Endothelial cell of umbilical vein (primary cell): ENCODE data around the gene MYH15. TPM values are rescaled to one million over a fixed set of nuclear protein-coding genes. Genes with fewer than 3 reads are reported as not detected.
A peak's percentile ranks its signal among the peaks of the same experiment; 100 is the strongest.

Experiments used
- BruUV-seq: library from RNA; stranded (reverse); fragments of 400-500 nt; replicated peaks from 2 replicates; lab custom pipeline; 2021; lab: Mats Ljungman, UMichigan
- CTCF ChIA-PET: fragments of 300-600, 350-600 bp; sonication (Branson Sonifier 250); formaldehyde crosslinking; loops from one replicate; lab custom pipeline; 2021; ENCODE audit warnings: antibody characterized with exemption, inconsistent platforms; lab: Charles Lee
- POLR2A ChIA-PET: fragments of 300-600, 350-600 bp; sonication (Branson Sonifier 250); formaldehyde crosslinking; loops from one replicate; lab custom pipeline; 2021; ENCODE audit warnings: antibody characterized with exemption, inconsistent platforms; lab: Charles Lee
- DNase-seq: peaks from one replicate; pipeline ENCODE4 v3.0.0-alpha.2; 2011; ENCODE audit warnings: low read depth, low spot score
- FAIRE-seq: peaks from 2 replicates; lab custom pipeline; 2011; peaks lifted over from hg19 to GRCh38; lab: Jason Lieb, UNC
- H2AFZ ChIP-seq: 2 replicates; pipeline ENCODE4 v1.6.0; 2012; ENCODE audit warnings: low read depth, low read length, control low read depth, inconsistent platforms
- H3K27ac ChIP-seq: 2 replicates; pipeline ENCODE4 v1.5.1; 2011; ENCODE audit warnings: low read depth, mild to moderate bottlenecking, control low read depth, low read length, moderate library complexity; ENCODE audit not compliant: insufficient read depth
- H3K27me3 ChIP-seq, 2 experiments: 2 replicates each; pipeline versions ENCODE4 v1.6.0 to v1.6.1; 2011; ENCODE audit warnings: low read length in 2 of 2, mixed read lengths in 1 of 2; ENCODE audit not compliant: control insufficient read depth in 2 of 2, insufficient read depth in 2 of 2
- H3K36me3 ChIP-seq, 2 experiments: 2 replicates in 1 of 2; 3 replicates in 1 of 2; pipeline ENCODE4 v1.5.1; 2011; ENCODE audit warnings: low read length in 2 of 2, mild to moderate bottlenecking in 1 of 2, moderate library complexity in 1 of 2; ENCODE audit not compliant: control insufficient read depth in 2 of 2, insufficient read depth in 2 of 2; ENCODE audit errors: extremely low read depth in 1 of 2
- H3K4me1 ChIP-seq: 3 replicates; pipeline ENCODE4 v1.5.1; 2011; ENCODE audit warnings: mild to moderate bottlenecking, low read length; ENCODE audit not compliant: control insufficient read depth, insufficient read depth; ENCODE audit errors: extremely low read depth
- H3K4me2 ChIP-seq: 2 replicates; pipeline ENCODE4 v1.6.1; 2011; ENCODE audit warnings: low read length, control low read depth, mixed read lengths; ENCODE audit not compliant: insufficient read depth
- H3K4me3 ChIP-seq, 3 experiments: fragments of 200-600 bp in 1 of 3; sonication (generic), shearing (Covaris generic) in 1 of 3; replicated peaks in 1 of 3; 2 replicates each; pipeline ENCODE4 v1.5.1; 2011 to 2016; ENCODE audit warnings: control low read depth in 3 of 3, low read length in 3 of 3, mild to moderate bottlenecking in 2 of 3, inconsistent platforms in 1 of 3, low read depth in 1 of 3, moderate library complexity in 1 of 3; ENCODE audit not compliant: insufficient read depth in 1 of 3
- H3K79me2 ChIP-seq: 2 replicates; pipeline ENCODE4 v1.6.0; 2012; ENCODE audit warnings: low read length, inconsistent platforms; ENCODE audit not compliant: control insufficient read depth, insufficient read depth
- H3K9ac ChIP-seq: replicated peaks from 2 replicates; pipeline ENCODE3; 2011; ENCODE audit warnings: low read length, control low read depth; ENCODE audit not compliant: insufficient read depth; ENCODE audit errors: extremely low read depth
- H3K9me1 ChIP-seq: replicated peaks from 3 replicates; pipeline ENCODE4 v1.6.0; 2011; ENCODE audit warnings: mild to moderate bottlenecking, low read length; ENCODE audit not compliant: control insufficient read depth, insufficient read depth; ENCODE audit errors: extremely low read depth
- H3K9me3 ChIP-seq: replicated peaks from 2 replicates; pipeline ENCODE4 v1.5.1; 2012; ENCODE audit warnings: low read length, inconsistent platforms; ENCODE audit not compliant: control insufficient read depth, insufficient read depth
- H4K20me1 ChIP-seq: replicated peaks from 2 replicates; pipeline ENCODE3; 2011; ENCODE audit warnings: mild to moderate bottlenecking, low read length; ENCODE audit not compliant: control insufficient read depth, insufficient read depth; ENCODE audit errors: extremely low read depth
- CTCF ChIP-seq, 2 donors: IDR thresholded peaks; 1 replicate in 1 of 2; 2 replicates in 1 of 2; pipeline ENCODE4 v1.5.1; 2011; ENCODE audit warnings: low read length in 2 of 2, mild to moderate bottlenecking in 2 of 2, moderate library complexity in 2 of 2, control low read depth in 1 of 2, inconsistent platforms in 1 of 2, low read depth in 1 of 2; ENCODE audit not compliant: insufficient read depth in 1 of 2; ENCODE audit errors: extremely low read depth in 1 of 2
- FOS ChIP-seq: IDR thresholded peaks from 2 replicates; pipeline ENCODE4 v1.6.1; 2011; ENCODE audit warnings: mild to moderate bottlenecking, low read length, moderate library complexity, borderline replicate concordance; ENCODE audit not compliant: insufficient read depth
- GATA2 ChIP-seq: IDR thresholded peaks from 2 replicates; pipeline ENCODE4 v1.7.0; 2011; ENCODE audit warnings: low read depth, mild to moderate bottlenecking, moderate library complexity, mixed read lengths, low read length; ENCODE audit not compliant: insufficient read length, insufficient read depth
- JUN ChIP-seq: IDR thresholded peaks from 2 replicates; pipeline ENCODE4 v1.6.1; 2011; ENCODE audit warnings: borderline replicate concordance, low read depth; ENCODE audit not compliant: insufficient read length, insufficient read depth
- MYC ChIP-seq: IDR thresholded peaks from one replicate; pipeline ENCODE4 v1.6.1; 2011; ENCODE audit warnings: mild to moderate bottlenecking, low read depth, low read length
- POLR2A ChIP-seq: IDR thresholded peaks from 2 replicates; pipeline ENCODE4 v1.6.1; 2012; ENCODE audit warnings: low read depth, mild to moderate bottlenecking, control low read depth, low read length
- POLR2AphosphoS5 ChIP-seq: IDR thresholded peaks from 2 replicates; pipeline ENCODE4 v1.6.1; 2012; ENCODE audit warnings: low read depth, mild to moderate bottlenecking, control low read depth, low read length, moderate library complexity; ENCODE audit not compliant: insufficient read depth
- dilution Hi-C: fragments of 300-500 bp; cut with MboI; formaldehyde crosslinking; loops from one replicate; pipeline ENCODE4 v1.15.0; 2019; ENCODE audit warnings: low sequenced_read_pairs; ENCODE audit not compliant: extremely low pct_ligation_motif_present
- intact Hi-C: fragments of 100-400 bp; cut with micrococcal nuclease; formaldehyde crosslinking; loops from one replicate; pipeline ENCODE4 v1.10.0; 2022
- polyA plus RNA-seq, 4 experiments: library from polyadenylated mRNA; depleted of rRNA in 3 of 4; stranded (reverse) in 3 of 4; unstranded in 1 of 4; fragments of >200 nt; gene quantifications; 2 replicates each; pipeline versions ENCODE4 v1.2.1 to v1.2.3, GENCODE V29; 2011 to 2012; ENCODE audit warnings: missing spikeins in 1 of 4
- total RNA-seq: library from RNA; stranded (reverse); gene quantifications from 2 replicates; pipeline ENCODE4 v1.2.3, GENCODE V29; 2021

The MYH15 gene
- total and polyA plus RNA-seq, 2 donors (not counting 3 experiments of a cell fraction or from before 2014, with no cell fraction given) = 0.27 TPM; not detected in 1

- TF ChIP-seq POLR2AphosphoS5 (no peak), MYC (no peak)
- Histone ChIP-seq H3K4me1 (peaks cover 15% of the 10 kb centered on the region), H3K4me3 (no peak overlapping the region), H3K9ac (no peak overlapping the region), H3K36me3 (no peaks in the 10 kb centered on the region), H3K4me2 (peak overlapping the region; percentile 55), H3K27ac (peak overlapping the region; percentile 36), H2AFZ (no peak overlapping the region), H4K20me1 (no peaks in the 10 kb centered on the region), H3K27me3 (no peaks in the 10 kb centered on the region), H3K79me2 (no peaks in the 10 kb centered on the region), H3K9me1 (no peaks in the 10 kb centered on the region), H3K9me3 (no peaks in the 10 kb centered on the region)
- FAIRE-seq = no peak
- POLR2A ChIA-PET = no interaction called here
- no TSS peak for BruUV-seq
- CTCF ChIA-PET = interaction anchor here (1.2 to 1.4 kb wide), 3 partner anchors 190 to 667 kb away, joined by 3 read pairs; no protein-coding TSS in a partner anchor
- intact Hi-C loops = loop anchor here (2.0 to 10.0 kb wide), 3 partner anchors 131 to 253 kb away; partner anchors contain the start of gene CD47
- dilution Hi-C loops = no loop called here
- no peak for DNase-seq
Measured at GRCh38 chr3:108343491-108343890, 166.9 kb downstream of the MYH15 start.

GRCh38 chr3:108342837-108343486 is 167.4 kb downstream of the MYH15 start:
- TF ChIP-seq POLR2A (no peak), JUN (peak; percentile 44), GATA2 (peak; percentile 91), MYC (no peak), CTCF (IDR thresholded peaks at IDR 0.05; ENCODE audit: extremely low read depth in 1 of 2, insufficient read depth in 1 of 2, low read depth in 1 of 2, low read length in 2 of 2) (no peak), FOS (peak; percentile 74), POLR2AphosphoS5 (no peak)
- Histone ChIP-seq H3K27ac (peak overlapping the region; percentile 36), H3K4me3 (no peak overlapping the region), H3K36me3 (no peaks in the 10 kb centered on the region), H3K9ac (no peak overlapping the region), H3K4me2 (peak overlapping the region; percentile 55), H2AFZ (no peak overlapping the region), H3K9me3 (no peaks in the 10 kb centered on the region), H3K27me3 (no peaks in the 10 kb centered on the region), H3K4me1 (peaks cover 15% of the 10 kb centered on the region), H3K9me1 (no peaks in the 10 kb centered on the region), H4K20me1 (no peaks in the 10 kb centered on the region), H3K79me2 (no peaks in the 10 kb centered on the region)
- ChIA-PET CTCF (interaction anchor here (1.2 to 1.4 kb wide), 3 partner anchors 189 to 667 kb away, joined by 3 read pairs; no protein-coding TSS in a partner anchor), POLR2A (no interaction called here)
- DNase-seq = peak; percentile 70
- intact Hi-C loops (loop anchor here (2.0 to 10.0 kb wide), 3 partner anchors 132 to 252 kb away; partner anchors contain the start of gene CD47), dilution Hi-C loops (no loop called here)
- no TSS peak for BruUV-seq
- peak; percentile 63 for FAIRE-seq
